Calu3 (cell line): ENCODE measurements around the gene CHD5. TPM values are rescaled to one million over a fixed set of nuclear protein-coding genes. Genes with fewer than 3 reads are reported as not detected.

Experiments used
- BruUV-seq: library from RNA; stranded (reverse); fragments of 400-500 nt; replicated peaks from 2 replicates; lab custom pipeline; 2021; lab: Mats Ljungman, UMichigan
- CTCF ChIA-PET: fragments of 300-600 bp; sonication (Branson Sonifier 250); formaldehyde crosslinking; loops from one replicate; lab custom pipeline; 2022; ENCODE audit warnings: antibody characterized with exemption; lab: Charles Lee
- DNase-seq: peaks from one replicate; pipeline ENCODE4 v3.0.0; 2022
- H3K27ac Mint-ChIP-seq: one replicate; pipeline ENCODE4 v1.8.0; 2022; ENCODE audit warnings: mixed read lengths; ENCODE audit not compliant: unreplicated experiment
- H3K27me3 Mint-ChIP-seq: one replicate; pipeline ENCODE4 v1.8.0; 2022; ENCODE audit warnings: mixed read lengths; ENCODE audit not compliant: unreplicated experiment
- H3K36me3 Mint-ChIP-seq: one replicate; pipeline ENCODE4 v1.8.0; 2022; ENCODE audit warnings: mild to moderate bottlenecking, moderate library complexity, mixed read lengths; ENCODE audit not compliant: insufficient read depth, unreplicated experiment
- H3K4me1 Mint-ChIP-seq: one replicate; pipeline ENCODE4 v1.8.0; 2022; ENCODE audit warnings: mild to moderate bottlenecking, low read depth, mixed read lengths; ENCODE audit not compliant: unreplicated experiment
- H3K4me3 Mint-ChIP-seq: one replicate; pipeline ENCODE4 v1.8.0; 2022; ENCODE audit warnings: mild to moderate bottlenecking, low read depth, moderate library complexity, mixed read lengths; ENCODE audit not compliant: unreplicated experiment
- H3K9me3 Mint-ChIP-seq: one replicate; pipeline ENCODE4 v1.8.0; 2022; ENCODE audit warnings: low read depth, mixed read lengths; ENCODE audit not compliant: unreplicated experiment
- intact Hi-C: fragments of 100-400 bp; cut with micrococcal nuclease; formaldehyde crosslinking; loops from one replicate; pipeline ENCODE4 v1.10.0; 2022; ENCODE audit not compliant: unreplicated experiment
- total RNA-seq: library from RNA; stranded (reverse); gene quantifications from 2 replicates; pipeline ENCODE4 v1.2.3, GENCODE V29; 2022
- TF ChIP-seq, protein P1 (sequence below): fragments of 200-600 bp; IDR thresholded peaks from one replicate; pipeline ENCODE4 v1.8.0; 2022; ENCODE audit warnings: antibody characterized with exemption; ENCODE audit not compliant: unreplicated experiment

Gene CHD5
- total RNA-seq, 1 experiment from 2014 or later, result 0.28 TPM

DNA sequence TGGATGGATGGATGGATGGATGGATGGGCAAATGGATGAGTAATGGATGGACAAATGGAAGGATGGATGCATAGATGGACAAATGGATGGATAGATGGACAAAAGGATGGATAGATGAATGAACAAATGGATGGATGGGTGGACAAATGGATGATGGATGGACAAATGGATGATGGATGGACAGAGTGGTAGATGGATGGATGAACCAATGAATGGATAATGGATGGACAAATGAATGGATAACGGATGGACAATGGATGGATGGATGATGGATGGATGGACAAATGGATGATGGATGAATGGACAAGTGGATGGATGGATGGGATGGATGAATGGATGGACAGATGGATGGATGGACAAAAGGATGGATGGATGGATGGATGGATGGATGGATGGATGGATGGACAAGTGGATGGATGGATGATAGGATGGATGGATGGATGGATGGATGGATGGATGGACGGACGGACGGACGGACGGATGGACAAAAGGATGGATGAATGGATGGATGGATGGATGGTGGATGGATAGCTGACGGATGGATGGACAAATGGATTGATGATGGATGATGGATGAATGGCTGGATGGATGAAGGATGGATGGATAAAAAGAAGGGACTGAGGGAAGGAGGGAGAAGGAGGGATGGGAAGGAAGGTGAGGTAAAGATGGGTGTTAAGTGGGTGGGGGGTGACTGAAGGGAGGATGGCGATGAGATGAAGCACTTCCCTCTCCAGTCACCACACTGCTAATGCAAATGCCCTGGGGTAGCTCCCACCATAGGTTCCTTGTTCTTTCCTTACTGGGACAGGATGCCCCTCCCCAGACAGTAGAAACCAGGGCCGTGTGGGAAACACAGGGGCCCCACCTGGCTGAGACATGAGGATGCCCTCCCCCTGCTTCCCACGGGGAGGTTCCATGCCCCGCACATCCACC, 29.8 kb downstream of the CHD5 start:
- intact Hi-C loops, result no loop called here
- no peaks in the 10 kb centered on the region for H3K9me3 Mint-ChIP-seq
- CTCF ChIA-PET, result interaction anchor here (0.7 kb wide), 1 partner anchor 1904 kb away, joined by 10 read pairs; no protein-coding TSS in a partner anchor
- no TSS peak for BruUV-seq
- H3K4me1 Mint-ChIP-seq, result no peaks in the 10 kb centered on the region
- H3K27me3 Mint-ChIP-seq, result peaks cover 13% of the 10 kb centered on the region
- H3K36me3 Mint-ChIP-seq, result no peaks in the 10 kb centered on the region
- H3K4me3 Mint-ChIP-seq, result no peak overlapping the region
- TF ChIP-seq, protein P1, sequence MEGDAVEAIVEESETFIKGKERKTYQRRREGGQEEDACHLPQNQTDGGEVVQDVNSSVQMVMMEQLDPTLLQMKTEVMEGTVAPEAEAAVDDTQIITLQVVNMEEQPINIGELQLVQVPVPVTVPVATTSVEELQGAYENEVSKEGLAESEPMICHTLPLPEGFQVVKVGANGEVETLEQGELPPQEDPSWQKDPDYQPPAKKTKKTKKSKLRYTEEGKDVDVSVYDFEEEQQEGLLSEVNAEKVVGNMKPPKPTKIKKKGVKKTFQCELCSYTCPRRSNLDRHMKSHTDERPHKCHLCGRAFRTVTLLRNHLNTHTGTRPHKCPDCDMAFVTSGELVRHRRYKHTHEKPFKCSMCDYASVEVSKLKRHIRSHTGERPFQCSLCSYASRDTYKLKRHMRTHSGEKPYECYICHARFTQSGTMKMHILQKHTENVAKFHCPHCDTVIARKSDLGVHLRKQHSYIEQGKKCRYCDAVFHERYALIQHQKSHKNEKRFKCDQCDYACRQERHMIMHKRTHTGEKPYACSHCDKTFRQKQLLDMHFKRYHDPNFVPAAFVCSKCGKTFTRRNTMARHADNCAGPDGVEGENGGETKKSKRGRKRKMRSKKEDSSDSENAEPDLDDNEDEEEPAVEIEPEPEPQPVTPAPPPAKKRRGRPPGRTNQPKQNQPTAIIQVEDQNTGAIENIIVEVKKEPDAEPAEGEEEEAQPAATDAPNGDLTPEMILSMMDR, result no peak
- no peak for DNase-seq
- no peak overlapping the region for H3K27ac Mint-ChIP-seq

- TF ChIP-seq, protein P1, result no peak
- H3K9me3 Mint-ChIP-seq, result no peaks in the 10 kb centered on the region
- CTCF ChIA-PET, result no interaction called here
- BruUV-seq, result no TSS peak
- DNase-seq, result no peak
- no peak overlapping the region for H3K27ac Mint-ChIP-seq
- peaks cover 15% of the 10 kb centered on the region for H3K27me3 Mint-ChIP-seq
- intact Hi-C loops, result no loop called here
- H3K4me3 Mint-ChIP-seq, result no peak overlapping the region
- no peaks in the 10 kb centered on the region for H3K4me1 Mint-ChIP-seq
- H3K36me3 Mint-ChIP-seq, result no peaks in the 10 kb centered on the region
Observed at GRCh38 chr1:6149597-6149996, 30.5 kb downstream of the CHD5 start.

DNA sequence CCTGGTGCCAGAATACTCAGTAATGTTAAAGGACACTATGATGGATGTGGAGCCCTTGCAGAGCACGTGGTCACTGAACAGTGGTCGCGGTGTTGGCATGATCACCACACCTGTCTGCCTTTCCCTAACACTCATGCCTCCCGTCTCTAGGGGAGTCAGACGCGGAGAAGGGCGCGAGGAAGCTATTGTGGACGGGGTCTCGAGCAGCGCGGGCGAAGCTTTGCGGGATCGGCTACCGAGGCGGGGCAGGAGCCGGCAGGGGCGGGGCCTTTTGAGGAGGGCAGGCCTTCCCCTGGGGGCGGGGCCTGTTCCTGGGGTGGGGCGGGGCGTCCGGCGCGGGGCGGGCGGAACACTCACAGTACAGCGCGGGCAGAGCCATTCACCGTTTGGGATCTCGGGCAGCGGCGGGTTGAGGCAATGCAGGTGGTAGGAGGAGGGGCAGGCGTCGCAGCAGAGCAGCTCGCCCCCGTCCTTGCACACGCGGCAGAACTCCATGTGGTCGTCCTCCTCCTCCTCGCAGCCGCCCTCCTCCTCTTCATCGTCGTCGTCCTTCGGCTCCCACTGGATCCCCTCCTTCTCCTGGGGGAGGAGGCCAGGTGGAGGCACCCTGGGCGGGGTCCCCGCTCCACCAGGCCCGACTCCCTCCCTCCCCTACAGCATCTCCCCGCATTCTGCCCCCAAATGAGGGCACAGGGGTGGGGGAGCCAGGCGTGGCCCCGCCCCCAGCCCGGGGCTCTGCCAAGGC, 31.5 kb downstream of the CHD5 start:
- no TSS peak for BruUV-seq
- CTCF ChIA-PET, result no interaction called here
- Mint-ChIP-seq H3K36me3 (no peaks in the 10 kb centered on the region), H3K27me3 (peaks cover 25% of the 10 kb centered on the region), H3K4me3 (no peak overlapping the region), H3K27ac (no peak overlapping the region), H3K9me3 (no peaks in the 10 kb centered on the region), H3K4me1 (peaks cover 7% of the 10 kb centered on the region)
- DNase-seq, result peak; percentile 44
- TF ChIP-seq, protein P1, result no peak
- intact Hi-C loops, result no loop called here

DNA sequence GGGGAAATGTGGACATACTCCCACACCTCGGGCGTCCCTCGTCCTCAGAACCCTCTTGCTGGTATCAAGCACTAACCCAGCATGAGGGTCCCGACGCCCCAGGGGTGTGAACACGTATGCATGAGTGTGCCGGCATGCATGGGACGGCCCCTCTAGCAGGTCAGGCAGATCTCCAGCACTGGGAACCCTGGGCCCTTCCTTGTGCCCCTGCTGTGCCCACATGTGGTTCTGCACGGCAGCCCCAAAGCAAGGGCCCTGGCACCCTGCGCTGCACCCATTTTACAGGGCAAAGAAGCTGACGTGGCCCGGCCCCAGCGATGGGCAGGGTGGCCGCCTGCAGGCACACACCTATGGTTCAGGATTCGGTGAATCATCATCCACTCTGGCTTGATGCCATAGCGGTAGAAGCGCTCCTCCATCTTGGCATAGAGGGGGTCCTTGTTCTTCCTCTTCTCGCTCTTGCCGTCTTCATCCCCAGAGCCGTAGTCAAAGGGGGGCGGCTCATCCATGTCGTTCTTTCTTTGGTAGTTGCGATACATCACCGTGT, 34.2 kb downstream of the CHD5 start:
- intact Hi-C loops, result no loop called here
- no peaks in the 10 kb centered on the region for H3K36me3 Mint-ChIP-seq
- no peak overlapping the region for H3K4me3 Mint-ChIP-seq
- H3K9me3 Mint-ChIP-seq, result no peaks in the 10 kb centered on the region
- peaks cover 7% of the 10 kb centered on the region for H3K4me1 Mint-ChIP-seq
- CTCF ChIA-PET, result no interaction called here
- BruUV-seq, result no TSS peak
- no peak for DNase-seq
- peaks cover 25% of the 10 kb centered on the region for H3K27me3 Mint-ChIP-seq
- TF ChIP-seq, protein P1, result no peak
- H3K27ac Mint-ChIP-seq, result no peak overlapping the region
